ENCODE results near the gene DHX40.
"Not testable (repeated sequence)": the region's sequence is repeated elsewhere in the genome, so short reads cannot be mapped to it uniquely, and the experiment has no call there.

Gene DHX40, protein sequence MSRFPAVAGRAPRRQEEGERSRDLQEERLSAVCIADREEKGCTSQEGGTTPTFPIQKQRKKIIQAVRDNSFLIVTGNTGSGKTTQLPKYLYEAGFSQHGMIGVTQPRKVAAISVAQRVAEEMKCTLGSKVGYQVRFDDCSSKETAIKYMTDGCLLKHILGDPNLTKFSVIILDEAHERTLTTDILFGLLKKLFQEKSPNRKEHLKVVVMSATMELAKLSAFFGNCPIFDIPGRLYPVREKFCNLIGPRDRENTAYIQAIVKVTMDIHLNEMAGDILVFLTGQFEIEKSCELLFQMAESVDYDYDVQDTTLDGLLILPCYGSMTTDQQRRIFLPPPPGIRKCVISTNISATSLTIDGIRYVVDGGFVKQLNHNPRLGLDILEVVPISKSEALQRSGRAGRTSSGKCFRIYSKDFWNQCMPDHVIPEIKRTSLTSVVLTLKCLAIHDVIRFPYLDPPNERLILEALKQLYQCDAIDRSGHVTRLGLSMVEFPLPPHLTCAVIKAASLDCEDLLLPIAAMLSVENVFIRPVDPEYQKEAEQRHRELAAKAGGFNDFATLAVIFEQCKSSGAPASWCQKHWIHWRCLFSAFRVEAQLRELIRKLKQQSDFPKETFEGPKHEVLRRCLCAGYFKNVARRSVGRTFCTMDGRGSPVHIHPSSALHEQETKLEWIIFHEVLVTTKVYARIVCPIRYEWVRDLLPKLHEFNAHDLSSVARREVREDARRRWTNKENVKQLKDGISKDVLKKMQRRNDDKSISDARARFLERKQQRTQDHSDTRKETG

DNA sequence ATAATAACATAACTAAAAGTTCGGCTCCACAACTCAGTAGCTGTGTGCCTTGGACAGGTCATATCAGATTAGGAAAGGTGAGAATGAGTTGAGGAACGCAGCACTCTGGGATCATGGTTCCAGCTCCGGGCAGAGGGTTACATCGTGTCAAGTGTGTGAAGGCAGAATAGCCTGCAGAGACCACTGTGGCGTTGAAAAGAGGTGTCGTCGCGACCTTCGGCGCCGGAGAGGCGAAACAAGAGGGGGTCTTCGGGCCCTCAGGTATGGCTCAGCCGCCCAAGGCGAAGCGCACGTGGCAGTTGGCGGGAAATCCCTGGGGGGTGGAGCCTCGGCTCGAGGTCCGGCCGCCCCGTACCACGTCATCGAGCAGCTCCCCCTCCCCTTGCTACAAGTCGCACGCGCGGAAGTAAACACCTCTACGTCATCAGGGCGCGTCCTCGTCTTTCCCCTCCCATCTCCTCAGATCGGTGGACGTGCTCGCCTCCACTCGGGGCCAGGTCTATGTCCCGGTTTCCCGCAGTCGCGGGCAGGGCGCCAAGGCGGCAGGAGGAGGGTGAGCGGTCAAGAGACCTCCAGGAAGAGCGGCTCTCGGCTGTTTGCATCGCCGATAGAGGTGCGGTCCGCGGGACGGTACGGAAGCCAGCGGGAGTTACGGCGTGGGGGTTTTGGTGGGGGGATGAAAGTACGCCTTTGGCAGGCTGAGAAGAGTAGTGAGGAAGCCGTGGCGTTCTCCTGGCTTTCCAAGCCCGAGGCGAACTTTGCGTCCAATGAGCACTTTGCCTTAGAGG is at the start of gene DHX40:
Gene DHX40 (plus strand): TSS at position 440 of the 788 bp plus-strand sequence. CDS start 62 bp downstream, at position 502.
- DNase-seq, result peak; percentile 96

DNA sequence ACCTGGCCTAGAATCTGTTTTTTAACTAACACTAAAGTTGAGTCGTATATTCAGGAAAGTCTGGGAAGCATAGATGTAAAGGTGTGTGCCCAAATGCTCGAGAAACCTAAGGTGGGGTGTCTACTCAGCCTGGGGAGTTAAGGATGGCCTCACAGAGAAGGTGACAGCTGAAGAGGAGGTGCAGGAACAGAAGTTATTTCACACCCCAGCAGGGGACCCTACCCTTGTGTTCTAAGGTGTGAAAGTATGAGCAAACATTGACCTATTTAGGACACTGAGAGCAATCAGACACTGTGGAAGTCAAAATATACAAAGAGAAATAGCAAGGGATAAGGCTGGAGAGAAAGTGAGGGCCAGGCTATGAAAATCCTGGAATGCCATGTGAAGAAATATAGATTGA is 49.0 kb upstream of the DHX40 start:
- no peak for DNase-seq

DNA sequence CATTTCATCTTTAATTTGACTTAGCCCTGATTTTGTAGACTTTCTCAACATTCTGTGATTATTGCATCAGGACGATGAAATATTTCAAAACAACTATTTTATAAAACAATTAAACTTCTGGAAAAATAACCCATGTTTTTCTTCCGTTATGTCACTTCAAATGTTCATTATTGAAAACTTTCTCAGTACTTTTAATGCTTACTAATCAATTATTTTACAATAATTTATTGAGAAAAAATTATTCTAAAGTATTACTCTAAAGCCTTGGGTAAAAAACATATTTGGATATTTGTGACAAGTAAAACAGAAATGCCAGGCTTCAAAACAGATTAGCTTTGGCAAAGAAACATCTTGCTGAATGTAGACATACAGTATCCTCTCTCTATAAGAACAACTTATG is 46.3 kb upstream of the DHX40 start:
- DNase-seq, result no peak

DNA sequence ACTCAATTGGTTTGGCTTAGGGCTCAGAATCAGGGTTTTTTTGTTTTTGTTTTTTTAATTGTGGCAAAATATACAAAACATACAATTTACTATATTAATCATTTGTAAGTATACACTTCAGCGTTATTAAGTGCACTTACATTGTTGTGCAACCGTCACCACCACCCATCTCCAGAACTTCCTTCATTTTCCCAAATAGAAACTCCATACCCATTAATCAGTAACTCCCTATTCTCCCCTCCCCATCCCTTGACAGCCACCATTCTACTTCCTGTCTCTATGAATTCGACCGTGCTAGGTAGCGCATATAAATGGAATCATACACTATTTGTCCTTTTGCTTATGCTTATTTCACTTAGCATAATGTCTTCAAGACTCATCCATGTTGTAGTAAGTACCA is 45.2 kb upstream of the DHX40 start:
- DNase-seq, result no peak

DNA sequence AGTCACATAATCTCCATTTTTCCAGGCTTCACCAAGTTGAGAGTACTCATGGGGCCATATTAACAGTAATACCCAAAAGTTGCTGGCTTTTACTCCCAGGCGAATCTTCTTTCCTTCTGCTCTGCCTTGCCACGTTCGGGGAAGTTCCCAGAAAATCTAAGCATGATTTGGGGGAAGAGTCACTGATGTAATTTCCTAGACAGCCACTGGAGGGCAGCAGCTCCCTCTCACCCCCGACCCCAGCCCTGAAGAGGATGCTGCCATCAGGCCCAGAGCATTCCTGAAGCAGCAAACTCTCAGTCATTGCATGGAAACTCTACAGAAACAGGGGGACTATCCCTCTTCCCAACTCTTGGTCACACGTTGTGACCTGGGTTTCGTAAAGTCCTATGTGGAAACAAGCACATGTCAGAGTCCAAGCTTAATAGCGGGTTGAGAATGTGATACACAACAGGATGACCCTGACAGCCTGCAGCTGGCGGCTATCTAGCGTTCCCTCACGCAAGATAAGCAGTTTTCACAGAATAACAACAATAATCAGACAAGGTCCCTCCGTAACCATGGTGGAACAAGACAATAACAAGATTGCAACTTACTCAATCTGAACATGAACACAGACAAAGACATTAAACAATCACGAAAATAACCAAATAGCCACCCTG is 43.8 kb upstream of the DHX40 start:
- peak; percentile 59 for DNase-seq

DNA sequence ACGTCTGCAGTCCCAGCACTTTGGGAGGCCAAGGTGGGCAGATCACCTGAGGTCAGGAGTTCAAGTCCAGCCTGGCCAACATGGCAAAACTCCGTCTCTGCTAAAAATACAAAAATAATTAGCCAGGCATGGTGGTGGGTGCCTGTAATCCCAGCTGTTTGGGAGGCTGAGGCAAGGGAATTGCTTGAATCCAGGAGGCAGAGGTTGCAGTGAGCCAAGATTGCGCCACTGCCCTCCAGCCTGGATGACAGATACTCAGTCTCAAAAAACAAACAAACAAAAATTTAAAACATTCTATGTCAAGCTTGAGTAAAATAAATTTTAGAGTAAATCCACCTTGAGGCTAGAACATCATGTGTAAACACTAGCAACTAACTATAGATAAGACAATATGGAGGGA is 40.5 kb upstream of the DHX40 start:
- DNase-seq, result not testable (repeated sequence)

DNA sequence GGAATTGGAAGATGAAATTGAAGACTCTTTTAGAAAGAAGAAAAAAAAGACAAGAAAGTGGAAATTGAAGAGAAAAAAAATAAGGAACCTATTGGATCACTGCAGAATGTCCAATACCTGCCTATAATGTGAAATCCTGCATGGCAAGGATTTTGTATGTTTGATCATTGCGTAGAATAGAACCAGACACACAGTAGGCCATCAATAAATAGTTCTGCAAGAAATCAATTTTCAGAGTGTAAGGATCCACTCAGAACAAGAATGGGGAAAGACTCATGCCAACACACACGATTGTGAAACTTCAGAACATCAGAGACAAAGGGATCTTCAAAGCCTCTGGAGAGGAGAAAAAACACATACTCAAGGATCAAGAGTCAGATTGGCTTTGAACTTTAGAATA is 39.7 kb upstream of the DHX40 start:
- no peak for DNase-seq

DNA sequence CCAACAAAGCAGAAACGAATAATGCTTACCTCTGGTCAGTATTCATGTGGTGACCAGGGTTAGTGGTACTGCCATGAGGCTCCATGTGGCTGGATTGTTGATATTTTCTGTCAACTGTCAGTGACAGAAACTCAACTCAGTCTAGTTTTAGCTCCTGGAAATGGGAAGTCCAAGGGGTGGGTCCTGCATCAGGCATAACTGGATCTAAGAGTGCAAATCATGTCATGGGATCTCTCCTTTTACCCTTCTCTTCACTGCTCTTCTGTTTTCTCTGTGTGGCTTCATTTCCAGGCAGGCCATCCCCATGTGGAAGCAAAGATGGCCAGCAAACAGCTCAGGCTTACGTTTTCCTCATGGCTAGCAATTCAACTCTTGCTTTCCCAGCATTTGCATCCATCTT is 39.0 kb upstream of the DHX40 start:
- no peak for DNase-seq

DNA sequence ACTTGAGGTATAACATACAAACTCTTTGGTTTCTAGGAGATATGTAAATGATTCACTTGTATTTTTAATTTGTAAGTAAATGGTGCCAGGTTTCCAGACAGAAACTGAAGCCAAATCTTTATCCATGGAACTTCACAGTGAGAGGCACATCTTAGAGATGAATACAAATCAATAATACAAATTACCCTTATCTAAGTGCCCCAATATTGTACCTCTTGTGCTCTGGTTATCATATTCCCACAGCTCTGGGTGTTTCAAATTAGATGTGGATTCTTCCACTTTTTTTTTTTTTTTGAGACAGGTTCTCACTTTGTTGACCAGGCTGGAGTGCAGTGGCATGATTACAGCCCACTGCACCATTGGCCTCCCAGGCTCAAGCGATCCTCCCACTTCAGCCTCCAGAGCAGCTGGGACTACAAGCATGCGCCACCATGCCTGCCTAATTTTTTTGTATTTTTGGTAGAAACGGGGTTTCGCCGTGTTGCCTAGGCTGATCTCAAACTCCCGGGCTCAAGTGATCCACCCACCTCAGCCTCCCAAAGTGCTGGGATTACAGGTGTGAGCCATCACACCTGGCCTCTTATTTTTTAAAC is 38.0 kb upstream of the DHX40 start:
- DNase-seq, result no peak

DNA sequence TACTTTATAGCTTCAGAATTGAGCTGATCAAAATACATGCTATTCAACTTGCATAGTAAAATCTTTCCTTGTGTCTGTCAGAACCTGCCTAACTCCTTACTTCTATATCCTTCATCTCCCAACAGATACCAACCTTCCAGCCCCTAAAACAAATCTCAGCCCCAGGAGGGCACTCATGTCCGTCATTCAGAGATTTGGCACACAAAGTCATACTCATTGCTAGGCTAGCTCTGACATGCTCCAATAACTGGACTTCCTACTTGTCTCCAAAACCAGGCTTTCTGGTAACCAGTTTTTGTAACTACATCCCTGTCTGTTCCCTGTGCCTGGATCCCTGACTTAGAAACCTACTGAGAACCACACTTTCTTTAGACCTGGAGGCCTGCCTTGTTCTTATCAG is 37.5 kb upstream of the DHX40 start:
- no peak for DNase-seq

DNA sequence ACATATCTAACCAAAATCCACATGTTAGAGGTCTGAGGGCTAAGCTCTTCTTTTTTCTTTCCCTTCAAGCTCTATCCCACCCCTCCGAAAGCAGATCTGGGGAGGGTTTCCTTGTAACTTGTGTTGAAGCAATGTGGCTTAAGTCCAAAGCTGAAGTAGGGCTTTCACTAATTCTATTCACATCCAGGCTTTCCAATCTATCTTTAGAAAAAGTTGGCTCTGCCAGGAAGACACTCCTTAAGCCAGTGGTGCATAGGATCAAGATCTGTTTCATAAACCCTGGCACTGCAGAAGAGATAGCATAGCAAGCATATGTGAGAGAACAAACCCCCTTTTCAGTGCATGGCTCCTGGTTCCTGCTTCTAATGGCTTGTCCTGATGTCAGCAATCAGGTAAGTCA is 34.9 kb upstream of the DHX40 start:
- DNase-seq, result no peak

DNA sequence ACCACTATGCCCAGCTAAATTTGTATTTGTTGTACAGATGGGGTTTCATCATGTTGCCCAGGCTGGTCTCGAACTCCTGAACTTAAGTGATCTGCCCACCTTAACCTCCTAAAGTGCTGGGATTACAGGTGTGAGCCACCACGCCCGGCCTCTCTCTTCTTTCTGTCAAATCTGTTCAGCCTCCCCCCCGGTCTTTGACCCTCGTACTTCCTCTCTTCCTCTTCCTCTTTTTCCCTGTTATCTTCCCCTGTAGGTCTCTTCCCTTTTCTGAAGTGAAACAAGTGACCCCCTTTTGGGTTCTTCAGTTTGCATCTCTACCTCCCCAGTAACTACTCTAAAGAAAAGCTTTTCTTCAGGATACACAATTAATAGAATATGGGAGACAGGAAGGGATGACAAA is 31.7 kb upstream of the DHX40 start:
- DNase-seq, result no peak

DNA sequence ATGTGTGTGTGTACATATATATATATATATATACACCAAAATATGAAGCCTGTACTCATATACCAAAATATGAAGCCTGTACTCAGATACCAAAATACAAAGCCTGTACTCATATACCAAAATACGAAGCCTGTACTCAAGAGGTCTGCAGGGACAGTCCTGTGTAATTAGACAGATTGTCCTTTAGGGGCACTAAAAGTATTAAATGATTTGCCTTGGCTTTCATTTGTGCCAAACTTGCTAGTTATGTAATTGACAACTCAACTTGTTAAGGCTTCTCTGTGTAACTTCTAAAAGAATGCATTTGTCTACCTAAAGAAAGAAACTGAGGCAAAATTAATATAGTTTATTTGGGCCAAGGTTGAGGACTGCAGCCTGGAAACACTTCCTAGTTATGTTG is 30.8 kb upstream of the DHX40 start:
- no peak for DNase-seq

DNA sequence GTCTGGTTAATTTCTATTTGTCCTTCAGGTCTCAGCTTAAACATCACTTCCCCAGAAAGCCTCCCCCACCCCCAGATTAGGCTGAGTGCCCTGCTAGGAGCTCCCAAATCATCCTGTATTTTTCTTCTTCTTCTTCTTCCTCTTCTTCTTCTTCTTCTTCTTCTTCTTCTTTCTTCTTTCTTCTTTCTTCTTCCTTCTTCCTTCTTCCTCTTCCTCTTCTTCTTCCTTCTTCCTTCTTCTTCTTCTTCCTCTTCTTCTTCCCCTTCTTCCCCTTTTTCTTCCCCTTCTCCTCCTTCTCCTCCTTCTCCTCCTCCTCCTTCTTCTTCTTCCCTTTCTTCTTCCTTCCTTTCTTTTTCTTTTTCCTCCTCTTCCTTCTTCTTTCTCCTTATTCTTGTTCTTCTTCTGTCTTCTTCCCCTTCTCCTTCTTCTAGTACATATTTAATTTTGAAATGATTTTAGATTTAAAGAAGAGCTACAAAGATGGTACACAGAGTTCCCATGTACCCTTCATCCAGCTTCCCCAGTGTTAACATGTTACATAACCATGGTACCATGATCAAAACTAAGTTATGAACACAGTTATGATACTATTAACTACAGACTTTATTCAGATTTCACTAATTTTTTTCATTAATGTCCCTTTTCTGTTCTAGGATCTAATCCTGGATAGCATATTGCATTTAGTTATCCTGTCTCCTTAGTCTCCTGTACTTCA is 27.1 kb upstream of the DHX40 start:
- no peak for DNase-seq

DNA sequence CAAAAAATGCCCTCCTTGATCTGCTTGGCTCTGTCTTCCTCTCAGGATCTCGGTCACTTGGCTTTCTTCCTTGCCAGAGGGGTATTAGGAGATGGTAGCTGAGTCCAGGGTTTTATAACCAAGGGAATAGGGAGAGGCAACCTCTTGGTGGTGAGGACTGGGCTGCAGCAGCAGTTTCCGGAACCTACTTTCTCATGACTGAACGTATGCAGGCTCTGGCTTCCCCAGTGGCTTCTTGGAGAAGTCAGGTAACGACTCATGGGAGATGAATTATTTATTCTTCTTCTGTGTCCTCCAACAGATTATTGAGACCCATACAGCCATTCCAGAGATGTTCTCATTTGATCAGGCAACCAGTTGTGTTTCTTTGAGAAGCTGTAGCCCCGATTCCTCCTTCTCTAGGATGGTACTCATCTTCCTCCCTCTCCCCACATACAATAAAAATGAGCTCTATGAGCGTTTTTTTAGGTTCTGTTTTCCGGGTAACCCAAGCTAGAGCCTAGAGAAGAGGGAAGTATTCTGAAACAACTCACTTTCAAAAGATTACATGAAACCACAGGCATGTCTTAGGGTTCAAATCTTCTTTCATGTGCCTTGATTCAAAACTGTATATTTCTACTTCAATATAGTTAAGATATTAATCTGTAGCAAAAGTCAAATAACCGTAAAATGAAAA is 22.3 kb upstream of the DHX40 start:
- DNase-seq, result no peak

DNA sequence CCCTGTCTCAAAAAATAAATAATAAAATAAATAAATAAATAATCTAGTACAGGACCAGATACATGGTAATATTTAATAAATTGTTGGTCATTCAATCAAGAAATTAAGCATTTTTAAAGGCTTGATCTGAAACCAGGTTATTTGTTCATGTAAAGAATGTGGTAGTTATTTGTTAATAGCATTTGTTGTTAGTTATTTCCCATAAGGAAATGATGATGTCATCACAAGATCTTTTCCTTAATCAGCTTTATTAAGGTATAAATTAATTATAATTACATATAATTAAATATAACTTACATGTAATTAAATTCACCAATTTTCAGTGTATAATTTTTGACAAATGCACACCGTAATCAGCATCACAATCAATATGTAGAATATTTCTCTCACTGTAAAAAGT is 19.5 kb upstream of the DHX40 start:
- DNase-seq, result no peak

DNA sequence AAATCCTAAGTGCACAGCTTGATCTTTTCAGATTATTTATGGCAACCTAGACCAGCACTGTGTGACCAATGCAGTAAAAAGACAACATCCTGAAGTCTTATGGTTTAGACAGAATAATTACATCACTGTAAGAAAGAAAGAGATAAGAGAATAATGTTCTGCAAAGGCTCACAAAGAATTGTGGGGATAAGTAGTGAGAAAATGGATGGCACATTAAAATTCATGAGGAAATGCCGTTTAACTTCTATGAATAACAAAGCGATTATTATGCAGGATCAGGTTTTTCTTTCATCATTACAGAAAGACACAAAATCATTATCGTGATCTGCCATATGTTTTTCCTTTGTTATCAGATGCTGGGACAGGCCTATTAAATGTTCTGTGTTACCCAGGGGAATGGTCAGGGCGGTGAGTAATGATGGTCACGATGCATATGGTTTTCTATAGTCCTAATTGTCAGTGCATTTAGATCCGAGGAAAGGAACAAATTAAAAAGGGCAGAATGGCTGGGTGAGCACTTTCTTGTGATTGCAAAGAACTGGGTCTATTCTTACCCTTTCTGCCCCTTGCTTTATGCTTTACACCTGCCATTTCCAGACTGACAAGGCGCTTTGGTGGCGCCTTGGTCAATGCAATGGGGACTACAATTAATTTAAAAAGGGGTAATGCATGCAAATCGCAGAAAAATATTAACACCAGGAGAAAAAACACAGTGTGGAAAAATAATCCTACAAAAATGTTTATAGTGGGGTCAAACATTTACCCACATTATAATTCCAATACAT is 18.1 kb upstream of the DHX40 start:
- no peak for DNase-seq

DNA sequence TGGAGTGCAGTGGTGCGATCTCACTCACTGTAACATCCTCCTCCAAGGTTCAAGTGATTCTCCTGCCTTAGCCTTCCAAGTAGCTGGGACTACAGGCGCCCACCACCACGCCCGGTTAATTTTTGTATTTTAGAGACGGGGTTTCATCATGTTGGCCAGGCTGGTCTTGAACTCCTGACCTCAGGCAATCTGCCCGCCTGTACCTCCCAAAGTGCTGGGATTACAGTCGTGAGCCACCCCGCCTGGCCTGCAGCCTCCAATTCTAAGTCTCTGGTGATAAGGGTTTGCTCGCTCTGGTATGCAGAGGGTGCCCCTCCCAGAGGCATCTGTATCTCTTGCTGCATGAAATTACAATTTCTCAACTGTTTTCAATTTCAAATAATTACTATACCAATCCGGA is 16.4 kb upstream of the DHX40 start:
- not testable (repeated sequence) for DNase-seq

DNA sequence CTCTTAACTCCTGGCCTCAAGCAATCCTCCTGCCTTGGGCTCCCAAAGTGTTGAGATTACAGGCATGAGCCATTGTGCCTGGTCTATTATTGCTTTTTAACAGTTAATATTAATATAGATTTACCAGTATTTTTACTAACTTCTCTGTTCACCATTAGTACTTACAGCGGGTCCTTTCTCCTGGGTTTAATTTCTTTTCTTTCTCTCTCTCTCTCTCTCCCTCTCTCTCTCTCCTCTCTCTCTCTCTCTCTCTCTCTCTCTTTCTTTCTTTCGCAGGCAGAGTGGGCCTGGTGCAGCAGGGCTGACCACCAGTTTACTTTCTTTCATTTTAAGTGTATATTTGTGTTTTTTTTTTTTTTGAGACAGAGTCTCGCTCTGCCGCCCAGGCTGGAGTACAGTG is 14.7 kb upstream of the DHX40 start:
- DNase-seq, result no peak

DNA sequence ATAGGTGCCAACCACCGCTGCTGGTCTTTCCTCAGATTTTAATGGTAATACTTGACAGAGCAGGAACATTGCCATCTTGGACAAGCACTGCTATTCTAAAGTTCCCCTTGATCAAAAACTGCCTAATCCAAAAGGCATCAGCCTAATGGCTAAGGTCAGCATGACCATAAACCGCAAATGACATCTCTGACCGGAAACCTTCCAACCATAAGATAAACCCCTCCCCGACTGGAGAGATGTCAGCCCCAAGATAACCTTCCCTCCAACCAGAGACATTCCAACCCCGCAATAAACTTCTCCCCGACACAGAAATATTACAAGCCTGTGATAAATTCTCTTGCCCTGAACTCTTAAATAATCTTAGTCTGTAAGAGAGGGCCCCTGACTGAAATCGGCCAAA is 7.4 kb upstream of the DHX40 start:
- no peak for DNase-seq

DNA sequence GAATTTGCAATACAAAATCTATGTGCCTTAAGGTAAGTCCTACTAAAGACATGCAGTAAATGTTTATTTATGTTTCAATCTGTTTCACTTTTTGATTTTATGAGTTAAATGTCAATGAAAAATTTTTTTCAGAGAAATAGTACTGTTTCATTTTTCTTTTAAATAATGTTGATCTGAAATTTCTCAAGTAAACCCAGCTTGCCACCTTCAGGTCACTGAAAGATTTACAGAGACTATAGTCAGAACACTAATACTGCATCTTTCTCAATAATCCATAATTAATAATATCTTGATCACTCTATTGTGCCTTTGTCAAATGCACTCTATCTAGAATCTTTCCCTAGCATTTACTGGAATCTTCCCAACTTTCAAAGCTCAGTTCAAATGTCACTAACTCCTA is 6.5 kb upstream of the DHX40 start:
- no peak for DNase-seq

Data from activated CD8-positive, alpha-beta memory T cell treated with anti-CD3 and anti-CD28 coated beads, Interleukin-2, amount 50 U/mL, for 4 hours (primary cell).